Measurements from ENCODE around the gene TXNIP. TPM values are rescaled to one million over a fixed set of nuclear protein-coding genes. Genes with fewer than 3 reads are reported as not detected.

TXNIP gene
- total and polyA plus RNA-seq, 5 donors, result 548 to 943 (median 667) TPM

GRCh38 chr1:145993618-145994390 lies 2.6 kb downstream of the TXNIP start:
- H3K27ac ChIP-seq (ENCODE audit: low read length), result peak overlapping the region; percentile 76
- no peaks in the 10 kb centered on the region for H3K9me3 ChIP-seq (ENCODE audit: control insufficient read depth, low read length)
- H3K4me3 ChIP-seq (ENCODE audit: low read length), result peak overlapping the region; percentile 100
- H3K4me1 ChIP-seq (ENCODE audit: control insufficient read depth, insufficient read depth, low read length), result peaks cover 9% of the 10 kb centered on the region
- ATAC-seq (no peak), DNase-seq (no peak)
- no peaks in the 10 kb centered on the region for H3K27me3 ChIP-seq (ENCODE audit: control insufficient read depth, insufficient read depth)
- intact Hi-C loops (cut with DNase I), result no loop called here
- 24% methylated on average over 6 of the region's 6 CpGs for WGBS

GRCh38 chr1:145992958-145993617 lies 3.3 kb downstream of the TXNIP start:
- Histone ChIP-seq H3K27me3 (ENCODE audit: control insufficient read depth, insufficient read depth) (no peaks in the 10 kb centered on the region), H3K9me3 (ENCODE audit: control insufficient read depth, low read length) (no peaks in the 10 kb centered on the region), H3K4me3 (ENCODE audit: low read length) (peak overlapping the region; percentile 100), H3K4me1 (ENCODE audit: control insufficient read depth, insufficient read depth, low read length) (peaks cover 3% of the 10 kb centered on the region), H3K27ac (ENCODE audit: low read length) (peak overlapping the region; percentile 76)
- no peak for DNase-seq
- intact Hi-C loops (cut with DNase I), result no loop called here
- WGBS, result 35% methylated on average over 5 of the region's 5 CpGs
- ATAC-seq, result no peak

GRCh38 chr1:145992502-145992936 lies 3.9 kb downstream of the TXNIP start:
- H3K4me1 ChIP-seq (ENCODE audit: control insufficient read depth, insufficient read depth, low read length), result peaks cover 2% of the 10 kb centered on the region
- WGBS, result 56% methylated on average over 1 of the region's 1 CpG
- peak overlapping the region; percentile 100 for H3K4me3 ChIP-seq (ENCODE audit: low read length)
- no peaks in the 10 kb centered on the region for H3K27me3 ChIP-seq (ENCODE audit: control insufficient read depth, insufficient read depth)
- ATAC-seq (no peak), DNase-seq (no peak)
- peak overlapping the region; percentile 94 for H3K27ac ChIP-seq (ENCODE audit: low read length)
- intact Hi-C loops (cut with DNase I), result no loop called here
- H3K9me3 ChIP-seq (ENCODE audit: control insufficient read depth, low read length), result no peaks in the 10 kb centered on the region

GRCh38 chr1:145991735-145992412 lies 4.5 kb downstream of the TXNIP start:
- intact Hi-C loops (cut with DNase I), result no loop called here
- ATAC-seq, result no peak
- Histone ChIP-seq H3K4me3 (ENCODE audit: low read length) (peak overlapping the region; percentile 100), H3K27ac (ENCODE audit: low read length) (peak overlapping the region; percentile 44), H3K9me3 (ENCODE audit: control insufficient read depth, low read length) (no peaks in the 10 kb centered on the region), H3K27me3 (ENCODE audit: control insufficient read depth, insufficient read depth) (no peaks in the 10 kb centered on the region), H3K4me1 (ENCODE audit: control insufficient read depth, insufficient read depth, low read length) (peaks cover 2% of the 10 kb centered on the region)
- no peak for DNase-seq
- WGBS, result 58% methylated on average over 10 of the region's 10 CpGs

- WGBS, result 83% methylated on average over 7 of the region's 7 CpGs
- H3K4me1 ChIP-seq (ENCODE audit: control insufficient read depth, insufficient read depth, low read length), result peaks cover 9% of the 10 kb centered on the region
- ATAC-seq, result peak; percentile 18 to 40
Observed at GRCh38 chr1:145990249-145990855, 6.0 kb downstream of the TXNIP start.

GRCh38 chr1:145988773-145989172 lies 7.6 kb downstream of the TXNIP start:
- intact Hi-C loops (cut with DNase I), result no loop called here
- no peaks in the 10 kb centered on the region for H3K27me3 ChIP-seq (ENCODE audit: control insufficient read depth, insufficient read depth)
- WGBS, result 56% methylated on average over 5 of the region's 5 CpGs
- peak overlapping the region; percentile 85 for H3K27ac ChIP-seq (ENCODE audit: low read length)
- H3K9me3 ChIP-seq (ENCODE audit: control insufficient read depth, low read length), result no peaks in the 10 kb centered on the region
- H3K4me1 ChIP-seq (ENCODE audit: control insufficient read depth, insufficient read depth, low read length), result peaks cover 18% of the 10 kb centered on the region
- ATAC-seq, result no peak
- no peak for DNase-seq
- no peak overlapping the region for H3K4me3 ChIP-seq (ENCODE audit: low read length)

More at GRCh38 chr1:145990249-145990855, 6.0 kb downstream of the TXNIP start:
- peak in 2 of 3 donors; percentile 15 to 68 for DNase-seq
- no peak overlapping the region for H3K4me3 ChIP-seq (ENCODE audit: low read length)
- peak overlapping the region; percentile 82 for H3K27ac ChIP-seq (ENCODE audit: low read length)
- H3K27me3 ChIP-seq (ENCODE audit: control insufficient read depth, insufficient read depth), result no peaks in the 10 kb centered on the region
- H3K9me3 ChIP-seq (ENCODE audit: control insufficient read depth, low read length), result no peaks in the 10 kb centered on the region
- intact Hi-C loops (cut with DNase I), result no loop called here

- H3K4me3 ChIP-seq (ENCODE audit: low read length), result no peak overlapping the region
- no peaks in the 10 kb centered on the region for H3K9me3 ChIP-seq (ENCODE audit: control insufficient read depth, low read length)
- no peak for ATAC-seq
- intact Hi-C loops (cut with DNase I), result no loop called here
- peak overlapping the region; percentile 64 for H3K27ac ChIP-seq (ENCODE audit: low read length)
- no peaks in the 10 kb centered on the region for H3K27me3 ChIP-seq (ENCODE audit: control insufficient read depth, insufficient read depth)
- DNase-seq, result no peak
- WGBS, result 96% methylated on average over 1 of the region's 1 CpG
- peaks cover 20% of the 10 kb centered on the region for H3K4me1 ChIP-seq (ENCODE audit: control insufficient read depth, insufficient read depth, low read length)
Observed at GRCh38 chr1:145987926-145988325, 8.5 kb downstream of the TXNIP start.

GRCh38 chr1:145986551-145986950 lies 9.8 kb downstream of the TXNIP start:
- no peak overlapping the region for H3K4me3 ChIP-seq (ENCODE audit: low read length)
- H3K4me1 ChIP-seq (ENCODE audit: control insufficient read depth, insufficient read depth, low read length), result peaks cover 26% of the 10 kb centered on the region
- H3K9me3 ChIP-seq (ENCODE audit: control insufficient read depth, low read length), result no peaks in the 10 kb centered on the region

GRCh38 chr1:145985502-145986439 lies 10.6 kb downstream of the TXNIP start:
- WGBS, result 24% methylated on average over 15 of the region's 15 CpGs
- no peaks in the 10 kb centered on the region for H3K27me3 ChIP-seq (ENCODE audit: control insufficient read depth, insufficient read depth)
- ATAC-seq (peak; percentile 50 to 51), DNase-seq (peak; percentile 59 to 83 (median 72))
- H3K27ac ChIP-seq (ENCODE audit: low read length), result peak overlapping the region; percentile 99
- H3K9me3 ChIP-seq (ENCODE audit: control insufficient read depth, low read length), result no peaks in the 10 kb centered on the region
- intact Hi-C loops (cut with DNase I), result no loop called here
- peaks cover 28% of the 10 kb centered on the region for H3K4me1 ChIP-seq (ENCODE audit: control insufficient read depth, insufficient read depth, low read length)
- H3K4me3 ChIP-seq (ENCODE audit: low read length), result peak overlapping the region; percentile 31

More at GRCh38 chr1:145986551-145986950, 9.8 kb downstream of the TXNIP start:
- WGBS, result 73% methylated on average over 6 of the region's 6 CpGs
- no peak for DNase-seq
- intact Hi-C loops (cut with DNase I), result no loop called here
- Histone ChIP-seq H3K27ac (ENCODE audit: low read length) (peak overlapping the region; percentile 99), H3K27me3 (ENCODE audit: control insufficient read depth, insufficient read depth) (no peaks in the 10 kb centered on the region)
- ATAC-seq, result no peak

- ATAC-seq, result peak in 1 of 2 donors; percentile 1
- H3K27ac ChIP-seq (ENCODE audit: low read length), result peak overlapping the region; percentile 99
- peak overlapping the region; percentile 31 for H3K4me3 ChIP-seq (ENCODE audit: low read length)
- 37% methylated on average over 2 of the region's 2 CpGs for WGBS
- peaks cover 32% of the 10 kb centered on the region for H3K4me1 ChIP-seq (ENCODE audit: control insufficient read depth, insufficient read depth, low read length)
- intact Hi-C loops (cut with DNase I), result no loop called here
- DNase-seq, result peak in 1 of 3 donors; percentile 20
- no peaks in the 10 kb centered on the region for H3K27me3 ChIP-seq (ENCODE audit: control insufficient read depth, insufficient read depth)
- H3K9me3 ChIP-seq (ENCODE audit: control insufficient read depth, low read length), result no peaks in the 10 kb centered on the region
Observed at GRCh38 chr1:145985129-145985501, 11.3 kb downstream of the TXNIP start.
